ENCODE measurements around the gene ALOX15. TPM values are rescaled to one million over a fixed set of nuclear protein-coding genes. Genes with fewer than 3 reads are reported as not detected.
"Not testable (repeated sequence)": the region's sequence is repeated elsewhere in the genome, so short reads cannot be mapped to it uniquely, and the experiment has no call there.

ALOX15 gene
- total RNA-seq = not detected

- Histone ChIP-seq H3K9me3 (no peaks in the 10 kb centered on the region), H3K4me3 (peak within 1 kb of the TSS in 1 of 4 donors; percentile 9), H3K27ac (no peak within 1 kb of the TSS), H3K4me1 (peaks cover 0 to 15% (median 4%) of the 10 kb centered on the region in 4 donors), H3K36me3 (no peaks in the 10 kb centered on the region), H3K27me3 (peaks cover 0 to 64% of the 10 kb centered on the region in 2 donors)
- WGBS, 2 donors = 10 to 13% methylated on average over 40 to 42 of the region's 58 CpGs
- DNase-seq (ENCODE audit: low spot score in 2 of 2) = no peak
- TF ChIP-seq CTCF (IDR thresholded peaks at IDR 0.05) (no peak), EP300 (IDR thresholded peaks at IDR 0.05) (no peak), POLR2A (IDR thresholded peaks at IDR 0.05) (no peak)
These were observed at the start of gene ALOX15 for GRCh38 chr17:4641297-4642195. TSS of gene ALOX15 (minus strand) at chr17:4641678. CDS start at chr17:4641651, 27 bp downstream.

GRCh38 chr17:4690745-4691144 lies 49.3 kb upstream of the ALOX15 start:
- peaks cover 0 to 4% (median 0%) of the 10 kb centered on the region in 4 donors for H3K4me1 ChIP-seq
- 95% methylated on average over 2 of the region's 2 CpGs for WGBS, 2 donors

GRCh38 chr17:4689872-4690271 lies 48.4 kb upstream of the ALOX15 start:
- H3K36me3 ChIP-seq = peaks cover 0 to 58% (median 0%) of the 10 kb centered on the region in 3 donors
- not testable (repeated sequence) for H3K4me3 ChIP-seq; H3K9me3 ChIP-seq; H3K27me3 ChIP-seq; DNase-seq (ENCODE audit: low spot score in 2 of 2); H3K27ac ChIP-seq; H3K4me1 ChIP-seq
- 89 to 90% methylated on average over 12 of the region's 12 CpGs for WGBS, 2 donors

More at GRCh38 chr17:4690745-4691144, 49.3 kb upstream of the ALOX15 start:
- Histone ChIP-seq H3K36me3 (peaks cover 0 to 57% (median 0%) of the 10 kb centered on the region in 3 donors), H3K4me3 (no peak overlapping the region), H3K27me3 (no peaks in the 10 kb centered on the region), H3K9me3 (no peaks in the 10 kb centered on the region), H3K27ac (no peak overlapping the region)
- no peak for DNase-seq (ENCODE audit: low spot score in 2 of 2)
- TF ChIP-seq EP300 (IDR thresholded peaks at IDR 0.05) = no peak

- 80 to 89% methylated on average over 5 of the region's 5 CpGs for WGBS, 2 donors
- DNase-seq (ENCODE audit: low spot score in 2 of 2); H3K27me3 ChIP-seq; H3K4me1 ChIP-seq; H3K9me3 ChIP-seq; H3K4me3 ChIP-seq: not testable (repeated sequence)
- peaks cover 0 to 62% (median 13%) of the 10 kb centered on the region in 3 donors for H3K36me3 ChIP-seq
- H3K27ac ChIP-seq = peak overlapping the region in 1 of 4 donors; percentile 17
These were observed 42.3 kb upstream of the ALOX15 start for GRCh38 chr17:4683739-4684138.

GRCh38 chr17:4679658-4680057 lies 38.2 kb upstream of the ALOX15 start:
- Histone ChIP-seq H3K4me3 (no peak overlapping the region), H3K4me1 (no peaks in the 10 kb centered on the region), H3K36me3 (peaks cover 0 to 83% (median 29%) of the 10 kb centered on the region in 3 donors), H3K27me3 (no peaks in the 10 kb centered on the region), H3K9me3 (no peaks in the 10 kb centered on the region), H3K27ac (no peak overlapping the region)
- TF ChIP-seq POLR2A (IDR thresholded peaks at IDR 0.05) (no peak), CTCF (IDR thresholded peaks at IDR 0.05) (no peak), EP300 (IDR thresholded peaks at IDR 0.05) (no peak)
- 89 to 90% methylated on average over 7 of the region's 7 CpGs for WGBS, 2 donors
- DNase-seq (ENCODE audit: low spot score in 2 of 2) = no peak

- DNase-seq (ENCODE audit: low spot score in 2 of 2) = no peak
- Histone ChIP-seq H3K4me1 (no peaks in the 10 kb centered on the region), H3K27ac (no peak overlapping the region), H3K9me3 (no peaks in the 10 kb centered on the region), H3K4me3 (no peak overlapping the region), H3K27me3 (no peaks in the 10 kb centered on the region), H3K36me3 (peaks cover 0 to 93% (median 37%) of the 10 kb centered on the region in 3 donors)
- TF ChIP-seq EP300 (IDR thresholded peaks at IDR 0.05) (no peak), POLR2A (IDR thresholded peaks at IDR 0.05) (no peak), CTCF (IDR thresholded peaks at IDR 0.05) (no peak)
- 52 to 55% methylated on average over 13 to 14 of the region's 14 CpGs for WGBS, 2 donors
These were observed 37.1 kb upstream of the ALOX15 start for GRCh38 chr17:4678448-4679026.
